HEK293 (cell line): ENCODE data around the gene CLDN14.

ENCODE experiments used
- CTCF ChIA-PET: fragments of 350-600 bp; formaldehyde crosslinking; extraction: SDS; loops from one replicate; lab custom pipeline; 2021; ENCODE audit warnings: antibody characterized with exemption; lab: Yijun Ruan, JAX
- POLR2A ChIA-PET: fragments of 300-600 bp; formaldehyde crosslinking; extraction: SDS; loops from one replicate; lab custom pipeline; 2020; ENCODE audit warnings: antibody characterized with exemption, inconsistent platforms; lab: Yijun Ruan, JAX
- H3K27ac ChIP-seq: fragments of 200-500 bp; sonication (Bioruptor generic); 2 replicates; pipeline ENCODE4 v1.5.1; 2014; ENCODE audit warnings: low read depth, low read length, control low read depth, inconsistent platforms; ENCODE audit errors: extremely low read depth
- H3K36me3 ChIP-seq, 2 experiments: fragments of 200-500 bp in 1 of 2; sonication (Bioruptor generic) in 1 of 2; 1 replicate in 1 of 2; 2 replicates in 1 of 2; pipeline ENCODE4 v1.5.1; 2014 to 2017; ENCODE audit warnings: inconsistent platforms in 2 of 2, low read length in 2 of 2; ENCODE audit not compliant: control insufficient read depth in 2 of 2, insufficient read depth in 1 of 2
- H3K4me1 ChIP-seq: fragments of 200-500 bp; sonication (Bioruptor generic); 2 replicates; pipeline ENCODE4 v1.5.1; 2014; ENCODE audit warnings: mild to moderate bottlenecking, low read length, inconsistent platforms; ENCODE audit not compliant: control insufficient read depth, insufficient read depth
- H3K4me3 ChIP-seq: 2 replicates; pipeline ENCODE4 v1.5.1; 2011; ENCODE audit warnings: low read depth, mild to moderate bottlenecking, control low read depth, low read length, moderate library complexity
- H3K9me3 ChIP-seq: fragments of 200-500 bp; sonication (Bioruptor generic); 2 replicates; pipeline ENCODE4 v1.5.1; 2014; ENCODE audit warnings: low read depth, low read length, inconsistent platforms; ENCODE audit not compliant: control insufficient read depth, insufficient read depth
- FEZF1 ChIP-seq: fragments of 450-650 bp; formaldehyde crosslinking; IDR thresholded peaks from 2 replicates; pipeline ENCODE4 v1.5.1; 2016; ENCODE audit warnings: missing biosample characterization, missing genetic modification characterization
- KLF8 ChIP-seq: fragments of 450-650 bp; formaldehyde crosslinking; IDR thresholded peaks from 2 replicates; pipeline ENCODE4 v1.5.1; 2016; ENCODE audit warnings: missing biosample characterization, missing genetic modification characterization
- PBX3 ChIP-seq: sonication (generic); formaldehyde crosslinking; IDR thresholded peaks from 2 replicates; pipeline ENCODE4 v1.8.1; 2022; ENCODE audit warnings: mild to moderate bottlenecking, moderate library complexity, missing genetic modification reagents
- SALL2 ChIP-seq: fragments of 450-650 bp; formaldehyde crosslinking; IDR thresholded peaks from 2 replicates; pipeline ENCODE4 v1.5.0; 2017; ENCODE audit warnings: missing biosample characterization, mild to moderate bottlenecking, missing genetic modification characterization, borderline replicate concordance
- SCRT2 ChIP-seq: fragments of 450-650 bp; formaldehyde crosslinking; IDR thresholded peaks from 2 replicates; pipeline ENCODE4 v1.5.1; 2016; ENCODE audit warnings: missing biosample characterization, missing genetic modification characterization
- ZBTB11 ChIP-seq: fragments of 450-650 bp; formaldehyde crosslinking; conservative IDR thresholded peaks from 2 replicates; pipeline ENCODE4 v1.5.1; 2016; ENCODE audit warnings: low read depth, missing biosample characterization, missing genetic modification characterization
- ZFP41 ChIP-seq: fragments of 450-650 bp; formaldehyde crosslinking; IDR thresholded peaks from 2 replicates; pipeline ENCODE4 v1.5.1; 2016; ENCODE audit warnings: missing biosample characterization, missing genetic modification characterization, borderline replicate concordance
- ZFP69B ChIP-seq: fragments of 450-650 bp; formaldehyde crosslinking; IDR thresholded peaks from 2 replicates; pipeline ENCODE4 v1.5.1; 2016; ENCODE audit warnings: missing biosample characterization, missing genetic modification characterization
- ZIC2 ChIP-seq: fragments of 450-650 bp; formaldehyde crosslinking; IDR thresholded peaks from 2 replicates; pipeline ENCODE4 v1.5.1; 2016; ENCODE audit warnings: missing biosample characterization, missing genetic modification characterization
- ZNF140 ChIP-seq: fragments of 450-650 bp; formaldehyde crosslinking; IDR thresholded peaks from 2 replicates; pipeline ENCODE4 v1.5.1; 2016; ENCODE audit warnings: missing biosample characterization, missing genetic modification characterization
- ZNF155 ChIP-seq: fragments of 450-650 bp; formaldehyde crosslinking; IDR thresholded peaks from 2 replicates; pipeline ENCODE4 v1.5.1; 2016; ENCODE audit warnings: missing biosample characterization, missing genetic modification characterization
- ZNF266 ChIP-seq: fragments of 450-650 bp; formaldehyde crosslinking; IDR thresholded peaks from 2 replicates; pipeline ENCODE4 v1.5.1; 2016; ENCODE audit warnings: missing biosample characterization, missing genetic modification characterization, low read depth
- ZNF311 ChIP-seq: fragments of 450-650 bp; formaldehyde crosslinking; IDR thresholded peaks from 2 replicates; pipeline ENCODE4 v1.5.1; 2017; ENCODE audit warnings: missing biosample characterization, missing genetic modification characterization, borderline replicate concordance
- ZNF37A ChIP-seq: fragments of 450-650 bp; IDR thresholded peaks from 2 replicates; pipeline ENCODE4 v1.5.1; 2018; ENCODE audit warnings: missing biosample characterization, missing genetic modification characterization
- ZNF48 ChIP-seq: fragments of 450-650 bp; formaldehyde crosslinking; IDR thresholded peaks from 2 replicates; pipeline ENCODE4 v1.5.1; 2016; ENCODE audit warnings: missing biosample characterization, missing genetic modification characterization
- ZNF518A ChIP-seq: fragments of 450-650 bp; formaldehyde crosslinking; conservative IDR thresholded peaks from 2 replicates; pipeline ENCODE4 v1.5.1; 2016; ENCODE audit warnings: low read depth, missing biosample characterization, missing genetic modification characterization
- ZNF521 ChIP-seq: fragments of 450-650 bp; formaldehyde crosslinking; IDR thresholded peaks from 2 replicates; pipeline ENCODE4 v1.5.1; 2017; ENCODE audit warnings: missing biosample characterization, mild to moderate bottlenecking, missing genetic modification characterization
- ZNF548 ChIP-seq: fragments of 450-650 bp; formaldehyde crosslinking; IDR thresholded peaks from 2 replicates; pipeline ENCODE4 v1.5.1; 2016; ENCODE audit warnings: missing biosample characterization, missing genetic modification characterization
- ZNF623 ChIP-seq: fragments of 450-650 bp; formaldehyde crosslinking; IDR thresholded peaks from 2 replicates; pipeline ENCODE4 v1.5.1; 2016; ENCODE audit warnings: missing biosample characterization, missing genetic modification characterization
- ZNF629 ChIP-seq: fragments of 450-650 bp; formaldehyde crosslinking; IDR thresholded peaks from 2 replicates; pipeline ENCODE4 v1.5.1; 2017; ENCODE audit warnings: missing biosample characterization, missing genetic modification characterization
- ZNF670 ChIP-seq: fragments of 450-650 bp; formaldehyde crosslinking; IDR thresholded peaks from 2 replicates; pipeline ENCODE4 v1.5.1; 2016; ENCODE audit warnings: missing biosample characterization, missing genetic modification characterization, low read depth
- ZNF707 ChIP-seq: fragments of 450-650 bp; formaldehyde crosslinking; IDR thresholded peaks from 2 replicates; pipeline ENCODE4 v1.5.1; 2016; ENCODE audit warnings: missing biosample characterization, missing genetic modification characterization
- ZNF747 ChIP-seq: fragments of 450-650 bp; formaldehyde crosslinking; IDR thresholded peaks from 2 replicates; pipeline ENCODE4 v1.5.1; 2016; ENCODE audit warnings: missing biosample characterization, missing genetic modification characterization

CLDN14 gene

GRCh38 chr21:36461277-36461917, 18.5 kb downstream of the CLDN14 start (continued):
- TF ChIP-seq ZNF521 (tag by site-specific recombination) (no peak), ZNF518A (tag by site-specific recombination) (no peak), ZIC2 (no peak), ZNF707 (tag by site-specific recombination) (no peak)
- TF ChIP-seq, all 188 proteins: peak for 0

- TF ChIP-seq ZNF48 (tag by site-specific recombination) (no peak), ZIC2 (peak; percentile 31; the same call in 1 of the 2 replicates)
- POLR2A ChIA-PET: no interaction called here
- no peak overlapping the region for H3K27ac ChIP-seq
- H3K4me3 ChIP-seq: no peak overlapping the region
- peaks cover 7% of the 10 kb centered on the region for H3K4me1 ChIP-seq
- CTCF ChIA-PET: interaction anchor here (1.1 to 1.2 kb wide), 2 partner anchors 17 to 348 kb away, joined by 3 read pairs; no protein-coding TSS in a partner anchor
- no peaks in the 10 kb centered on the region for H3K36me3 ChIP-seq
- no peaks in the 10 kb centered on the region for H3K9me3 ChIP-seq
Observed at GRCh38 chr21:36460866-36461265, 19.1 kb downstream of the CLDN14 start.

GRCh38 chr21:36459098-36459497, 20.8 kb downstream of the CLDN14 start:
- no peaks in the 10 kb centered on the region for H3K36me3 ChIP-seq
- CTCF ChIA-PET: interaction anchor here (0.8 kb wide), 1 partner anchor 39 kb away, joined by 3 read pairs; no protein-coding TSS in a partner anchor
- no peaks in the 10 kb centered on the region for H3K9me3 ChIP-seq
- H3K4me1 ChIP-seq: peaks cover 11% of the 10 kb centered on the region
- POLR2A ChIA-PET: no interaction called here
- no peak overlapping the region for H3K4me3 ChIP-seq
- no peak overlapping the region for H3K27ac ChIP-seq
- TF ChIP-seq ZNF670 (tag by site-specific recombination) (no peak), ZNF548 (tag by site-specific recombination) (no peak), ZFP41 (no peak), ZNF629 (tag by site-specific recombination) (no peak), ZFP69B (tag by site-specific recombination) (no peak), ZNF311 (tag by site-specific recombination) (no peak), FEZF1 (tag by site-specific recombination) (no peak), ZNF747 (tag by site-specific recombination) (no peak), ZNF266 (tag by site-specific recombination) (no peak), ZNF140 (no peak), ZNF37A (tag by site-specific recombination) (no peak), KLF8 (tag by site-specific recombination) (no peak), ZBTB11 (tag by site-specific recombination) (no peak), ZNF155 (tag by site-specific recombination) (no peak), ZNF623 (no peak), SALL2 (no peak), SCRT2 (tag by site-specific recombination) (no peak), PBX3 (CRISPR knock-in tag) (no peak)
